ENCODE measurements around the gene B3GAT1.

Gene B3GAT1

DNA sequence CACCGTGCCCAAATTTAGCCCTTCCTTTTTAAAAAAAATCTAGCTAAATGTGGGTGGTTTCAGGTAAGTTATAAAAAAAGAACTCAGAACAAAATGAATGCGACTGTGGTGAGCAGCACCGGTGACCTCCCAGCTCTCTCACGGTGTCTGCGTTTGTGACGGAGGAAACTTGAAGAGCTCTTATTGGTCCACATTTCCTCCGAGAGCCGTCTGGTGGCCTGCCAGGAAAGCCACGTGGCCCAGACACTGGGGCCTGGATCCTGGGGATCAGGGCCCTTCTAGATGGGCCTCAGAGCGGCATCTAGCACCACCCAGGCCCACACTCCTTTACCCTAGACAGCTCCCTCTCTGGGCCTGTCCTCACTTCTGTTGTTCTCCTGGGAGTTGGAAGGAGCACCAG is 39.5 kb downstream of the B3GAT1 start:
- DNase-seq (ENCODE audit: low read depth in 3 of 3), result no peak

GRCh38 chr11:134371436-134372185 is 40.4 kb downstream of the B3GAT1 start:
- no peak for DNase-seq (ENCODE audit: low read depth in 3 of 3)

- no peak for DNase-seq (ENCODE audit: low read depth in 3 of 3)
These were observed 41.3 kb downstream of the B3GAT1 start for GRCh38 chr11:134370526-134371435.

GRCh38 chr11:134369656-134370525 is 42.2 kb downstream of the B3GAT1 start:
- DNase-seq (ENCODE audit: low read depth in 3 of 3), result no peak

- no peak for DNase-seq (ENCODE audit: low read depth in 3 of 3)
These were observed 44.3 kb downstream of the B3GAT1 start for GRCh38 chr11:134367781-134368180.

- DNase-seq (ENCODE audit: low read depth in 3 of 3), result no peak
These were observed 45.8 kb downstream of the B3GAT1 start for GRCh38 chr11:134366254-134366653.

DNA sequence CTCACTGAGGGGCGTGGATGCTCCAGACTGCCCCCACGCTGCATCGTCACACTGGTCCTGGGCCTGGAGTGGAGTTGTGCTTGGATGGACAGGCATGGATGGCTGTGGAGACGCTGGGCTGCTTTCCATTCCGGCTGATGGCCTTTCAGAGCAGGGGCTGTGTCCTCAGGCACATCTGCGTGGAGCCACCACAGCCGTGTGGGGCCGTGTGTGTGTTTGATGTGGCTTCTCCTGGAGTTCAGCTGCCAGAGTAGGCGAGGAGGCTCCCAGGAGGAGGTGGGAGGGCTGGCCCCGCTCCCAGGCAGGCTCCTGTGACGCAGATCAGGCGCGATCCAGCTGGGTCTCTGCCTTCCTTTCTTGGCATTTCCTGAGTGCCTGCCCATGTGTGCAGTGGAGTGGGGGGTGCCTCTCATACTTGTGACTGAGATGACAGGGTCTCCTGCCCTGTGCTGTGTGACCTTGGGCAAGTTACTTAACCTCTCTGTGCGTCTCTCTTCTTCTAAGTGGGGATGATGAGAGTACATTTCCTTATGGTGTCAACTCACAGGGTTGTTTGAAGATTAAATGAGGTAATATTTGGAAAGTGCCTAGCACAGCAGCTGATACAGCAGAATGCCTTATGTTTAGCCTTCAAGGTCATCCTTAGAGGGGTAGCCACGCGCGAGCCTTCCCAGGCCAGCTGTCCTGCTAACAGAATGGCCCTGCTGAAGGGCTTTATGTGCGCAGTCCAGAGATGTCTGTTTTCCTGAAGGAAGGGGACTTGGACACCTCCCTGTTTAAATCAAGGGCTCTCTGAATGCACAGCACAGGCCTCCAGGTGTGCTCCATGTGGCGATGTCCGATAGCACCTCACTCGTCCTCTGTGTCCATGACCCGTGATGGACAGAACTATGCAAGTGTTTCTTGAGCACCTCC is 46.8 kb downstream of the B3GAT1 start:
- no peak for DNase-seq (ENCODE audit: low read depth in 3 of 3)

DNA sequence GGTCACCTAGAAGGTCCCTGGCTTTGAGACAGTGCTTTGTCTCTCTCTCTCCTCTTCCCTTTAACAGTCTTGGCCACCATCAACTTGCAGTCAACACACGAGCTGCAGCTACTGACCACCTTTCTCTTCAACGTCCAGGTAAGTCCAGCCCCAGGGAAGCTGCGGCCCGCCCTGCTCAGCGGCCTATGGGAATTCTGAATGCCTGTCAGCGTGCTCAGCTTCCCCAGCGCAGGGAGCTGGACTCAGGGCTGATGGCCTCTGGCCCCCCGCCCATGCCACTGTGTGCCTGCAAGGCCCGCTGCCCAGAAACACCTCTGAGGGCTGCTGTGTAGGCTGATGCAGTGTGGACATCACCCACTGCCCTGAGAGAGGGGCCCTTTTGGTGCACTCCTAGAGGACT is 47.8 kb downstream of the B3GAT1 start:
- no peak for DNase-seq (ENCODE audit: low read depth in 3 of 3)

- no peak for DNase-seq (ENCODE audit: low read depth in 3 of 3)
These were observed 48.5 kb downstream of the B3GAT1 start for GRCh38 chr11:134363592-134363991.

GRCh38 chr11:134363161-134363560 is 48.9 kb downstream of the B3GAT1 start:
- DNase-seq (ENCODE audit: low read depth in 3 of 3), result no peak

DNA sequence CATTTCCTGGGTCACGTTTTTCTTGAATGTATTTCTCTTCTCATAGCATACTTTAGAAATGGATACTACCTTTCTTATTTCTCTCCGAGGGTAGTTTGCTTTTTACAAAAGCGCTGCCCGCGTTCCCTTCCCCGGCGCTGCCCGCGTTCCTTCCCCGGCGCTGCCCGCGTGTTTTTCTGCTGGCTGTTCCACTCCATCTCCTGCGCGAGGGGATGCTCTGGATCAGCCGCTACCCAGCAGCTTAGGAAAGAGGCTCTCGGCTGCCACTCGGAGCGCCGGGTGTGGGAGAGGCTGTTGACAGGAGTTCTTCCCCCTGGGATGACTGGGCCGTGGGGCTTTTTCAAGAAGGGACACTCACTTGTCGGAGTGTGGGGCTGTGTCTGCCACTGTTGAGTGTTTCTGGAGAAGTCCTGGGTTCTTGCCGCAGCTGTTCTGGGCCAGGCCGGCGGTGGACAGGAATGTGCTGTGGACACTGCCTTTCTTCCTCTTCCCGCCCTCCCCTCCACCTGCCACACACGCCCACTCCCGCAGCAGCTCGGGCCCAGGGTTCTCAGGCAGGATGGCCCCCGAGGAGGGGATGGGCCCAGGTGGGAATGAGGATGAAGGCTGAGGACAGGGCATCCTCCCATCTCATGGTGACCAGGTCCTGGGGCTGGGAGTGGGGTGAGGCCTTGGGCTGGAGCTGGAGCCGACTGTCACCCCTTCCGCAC is 49.7 kb downstream of the B3GAT1 start:
- DNase-seq (ENCODE audit: low read depth in 3 of 3), result no peak

DNA sequence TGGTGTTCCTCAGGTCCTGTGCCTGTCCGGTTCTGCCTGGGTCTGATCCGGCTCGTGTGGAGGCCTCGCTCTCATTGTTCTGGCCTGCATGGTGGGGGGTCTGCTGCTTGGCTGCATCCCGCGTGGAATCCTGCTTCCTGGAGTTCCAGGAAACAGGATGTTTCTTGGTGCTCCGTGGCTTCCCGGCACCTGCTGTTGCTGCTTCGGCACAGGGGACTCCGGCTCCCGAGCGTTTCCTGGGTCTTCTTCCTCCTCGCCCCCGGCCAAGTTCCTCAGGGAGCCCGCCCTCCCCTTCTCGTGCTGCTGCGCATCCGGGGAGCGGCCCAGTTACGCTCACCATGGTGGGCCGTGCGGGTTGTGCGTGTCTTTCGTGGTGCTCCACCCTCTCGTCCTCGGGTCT is 50.4 kb downstream of the B3GAT1 start:
- no peak for DNase-seq (ENCODE audit: low read depth in 3 of 3)

DNA sequence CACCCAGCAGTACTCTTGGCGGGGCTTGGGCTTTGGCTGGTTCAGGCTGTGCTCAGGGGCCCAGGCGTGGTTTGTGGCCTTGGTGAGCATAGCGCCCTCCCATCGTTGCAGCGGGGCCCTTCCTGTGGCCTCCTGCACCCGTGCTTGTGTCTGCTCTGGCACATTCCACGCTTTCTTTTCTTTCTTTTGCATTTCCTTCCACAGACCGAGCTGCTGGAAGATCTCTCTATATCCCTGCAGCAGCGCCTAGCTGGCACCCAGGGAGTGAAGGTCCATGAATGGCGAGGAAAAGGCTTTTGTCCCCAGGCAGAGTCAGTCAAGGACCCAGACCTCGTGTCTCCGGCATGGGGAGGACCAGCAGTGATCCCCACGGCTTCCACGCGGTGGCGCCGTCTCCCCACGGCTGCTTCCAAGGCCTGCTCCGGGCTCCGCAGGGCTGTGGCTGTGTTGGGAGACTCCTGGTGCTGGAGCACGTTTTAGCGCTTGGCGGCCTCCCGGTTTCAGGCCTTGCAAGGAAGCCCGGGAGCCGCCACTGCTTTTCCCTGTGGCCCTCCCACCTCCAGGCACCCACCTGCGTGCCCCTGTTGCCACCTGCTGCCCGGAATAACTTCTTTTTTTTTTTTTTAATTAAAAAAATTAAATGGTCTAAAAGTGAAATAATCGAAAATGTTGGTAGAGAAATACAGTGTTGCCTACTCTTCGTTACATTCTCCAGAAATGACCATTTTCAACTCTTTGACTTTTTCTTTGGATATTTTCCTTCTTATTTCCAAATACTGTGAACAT is 51.8 kb downstream of the B3GAT1 start:
- peak; percentile 39 to 74 (median 45) for DNase-seq (ENCODE audit: low read depth in 3 of 3)

- no peak for DNase-seq (ENCODE audit: low read depth in 3 of 3)
These were observed 52.4 kb downstream of the B3GAT1 start for GRCh38 chr11:134359646-134360045.

GRCh38 chr11:134358856-134359490 is 53.1 kb downstream of the B3GAT1 start:
- DNase-seq (ENCODE audit: low read depth in 3 of 3), result no peak

DNA sequence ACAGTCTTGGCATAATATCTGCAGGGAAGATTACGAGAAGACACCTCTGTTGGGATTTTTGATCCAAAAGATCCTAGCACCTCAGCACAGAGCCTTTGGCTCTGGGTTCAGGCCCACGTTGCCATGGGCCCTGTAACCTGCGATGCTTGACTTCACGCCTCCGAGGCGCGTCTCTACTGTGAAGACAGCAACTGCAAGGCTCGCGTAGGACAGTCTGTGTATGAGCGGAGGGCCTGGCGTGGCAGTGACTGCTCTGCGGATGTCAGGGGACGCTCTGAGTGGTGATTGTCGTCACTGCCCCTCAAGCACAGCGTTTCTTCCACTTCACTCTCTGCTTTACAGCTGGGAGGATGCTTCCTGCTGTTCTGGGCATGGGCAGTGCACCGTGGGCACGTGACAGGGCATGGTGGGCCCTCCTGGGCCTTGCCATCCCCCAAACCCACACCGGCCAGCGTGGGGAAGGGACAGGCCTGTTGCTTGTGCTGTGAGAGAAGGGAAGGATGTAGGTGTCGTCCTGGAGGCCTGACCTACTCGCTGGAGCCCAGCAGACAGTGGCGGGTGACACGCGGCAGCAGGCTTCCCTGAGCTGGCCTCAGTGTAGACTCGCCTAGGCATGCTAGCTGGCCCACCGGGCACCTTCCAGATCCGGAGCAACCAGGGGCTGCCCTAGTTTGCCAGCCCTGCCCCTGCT is 53.7 kb downstream of the B3GAT1 start:
- no peak for DNase-seq (ENCODE audit: low read depth in 3 of 3)

GRCh38 chr11:134357545-134357839 is 54.5 kb downstream of the B3GAT1 start:
- no peak for DNase-seq (ENCODE audit: low read depth in 3 of 3)
